ENCODE data around the gene MINDY4B. TPM values are rescaled to one million over a fixed set of nuclear protein-coding genes. Genes with fewer than 3 reads are reported as not detected.

MINDY4B gene
- total and polyA plus RNA-seq, 5 donors: not detected

GRCh38 chr3:150825192-150825915, 79.9 kb downstream of the MINDY4B start:
- Histone ChIP-seq H3K27me3 (ENCODE audit: control insufficient read depth, insufficient read depth) (no peaks in the 10 kb centered on the region), H3K4me3 (ENCODE audit: low read length) (no peak overlapping the region), H3K27ac (ENCODE audit: low read length) (no peak overlapping the region), H3K9me3 (ENCODE audit: control insufficient read depth, low read length) (no peaks in the 10 kb centered on the region), H3K4me1 (ENCODE audit: control insufficient read depth, insufficient read depth, low read length) (no peaks in the 10 kb centered on the region)
- ATAC-seq: peak; percentile 36 to 43
- no peak for DNase-seq
- WGBS: 48% methylated on average over 6 of the region's 6 CpGs
- intact Hi-C loops (cut with DNase I): no loop called here

- no peaks in the 10 kb centered on the region for H3K27me3 ChIP-seq (ENCODE audit: control insufficient read depth, insufficient read depth)
- 92% methylated on average over 3 of the region's 3 CpGs for WGBS
- no peak overlapping the region for H3K27ac ChIP-seq (ENCODE audit: low read length)
- H3K9me3 ChIP-seq (ENCODE audit: control insufficient read depth, low read length): no peaks in the 10 kb centered on the region
- H3K4me1 ChIP-seq (ENCODE audit: control insufficient read depth, insufficient read depth, low read length): no peaks in the 10 kb centered on the region
- no peak overlapping the region for H3K4me3 ChIP-seq (ENCODE audit: low read length)
- no peak for DNase-seq
- intact Hi-C loops (cut with DNase I): no loop called here
- ATAC-seq: no peak
These were observed 82.0 kb downstream of the MINDY4B start for GRCh38 chr3:150823277-150823676.

- Histone ChIP-seq H3K4me3 (ENCODE audit: low read length) (no peak overlapping the region), H3K9me3 (ENCODE audit: control insufficient read depth, low read length) (no peaks in the 10 kb centered on the region), H3K27me3 (ENCODE audit: control insufficient read depth, insufficient read depth) (no peaks in the 10 kb centered on the region), H3K4me1 (ENCODE audit: control insufficient read depth, insufficient read depth, low read length) (no peaks in the 10 kb centered on the region), H3K27ac (ENCODE audit: low read length) (no peak overlapping the region)
- ATAC-seq: no peak
- WGBS: 89% methylated on average over 1 of the region's 1 CpG
- intact Hi-C loops (cut with DNase I): no loop called here
- no peak for DNase-seq
These were observed 82.6 kb downstream of the MINDY4B start for GRCh38 chr3:150822636-150823035.

Other genes with a start within 250 kb of the MINDY4B start
- under 1 TPM in 2 of 4 donors, not detected in 2; 0.35 to 0.37 TPM for gene ERICH6, start 201.5 kb downstream of the MINDY4B start, total RNA-seq
- not detected for gene ERICH6, start 201.5 kb downstream of the MINDY4B start, polyA plus RNA-seq
- 10 to 100 TPM; 15.4 to 18.6 (median 18.2) TPM for gene SIAH2, start 142.3 kb downstream of the MINDY4B start, total RNA-seq
- gene SIAH2, start 142.3 kb downstream of the MINDY4B start, polyA plus RNA-seq: 9.9 TPM
- gene CLRN1, start 67.3 kb upstream of the MINDY4B start, total RNA-seq: not detected
- gene CLRN1, start 67.3 kb upstream of the MINDY4B start, polyA plus RNA-seq: not detected
- 1 to 10 TPM in 1 of 4 donors, under 1 TPM in 3; 0.65 to 1.2 (median 0.77) TPM for gene MED12L, start 180.2 kb upstream of the MINDY4B start, total RNA-seq
- gene MED12L, start 180.2 kb upstream of the MINDY4B start, polyA plus RNA-seq: 0.25 TPM

All from right cardiac atrium (tissue), 5 donors.